WTC11 (cell line): Measurements from ENCODE around the gene TEX261. TPM values are rescaled to one million over a fixed set of nuclear protein-coding genes. Genes with fewer than 3 reads are reported as not detected.

Experiments
- ATAC-seq: fragments of 200-7000 bp; cut with Tn5 transposase; 2 replicates; pipeline ENCODE4 v1.10.0; 2021; ENCODE audit warnings: mild to moderate bottlenecking, moderate library complexity
- CTCF ChIA-PET: fragments of 300-600 bp; sonication (Branson Sonifier 250); formaldehyde crosslinking; loops from one replicate; lab custom pipeline; 2021; ENCODE audit warnings: antibody characterized with exemption; lab: Charles Lee
- POLR2A ChIA-PET: fragments of 350-600 bp; sonication (Branson Sonifier 250); formaldehyde crosslinking; loops from one replicate; lab custom pipeline; 2021; ENCODE audit warnings: antibody characterized with exemption; lab: Charles Lee
- DNase-seq: peaks from one replicate; pipeline ENCODE4 v3.0.0; 2021; ENCODE audit warnings: low spot score
- H3K27ac Mint-ChIP-seq: 2 replicates; pipeline ENCODE4 v1.8.0; 2021; ENCODE audit warnings: mixed read lengths
- H3K27me3 Mint-ChIP-seq: 2 replicates; pipeline ENCODE4 v1.8.0; 2021; ENCODE audit warnings: low read depth, mild to moderate bottlenecking, moderate library complexity, mixed read lengths
- H3K36me3 Mint-ChIP-seq: 2 replicates; pipeline ENCODE4 v1.8.0; 2021; ENCODE audit warnings: mixed read lengths
- H3K4me1 Mint-ChIP-seq: 2 replicates; pipeline ENCODE4 v1.8.0; 2022; ENCODE audit warnings: mixed read lengths
- H3K4me3 Mint-ChIP-seq: 2 replicates; pipeline ENCODE4 v1.8.0; 2021; ENCODE audit warnings: mild to moderate bottlenecking, moderate library complexity, mixed read lengths
- H3K9me3 Mint-ChIP-seq: 2 replicates; pipeline ENCODE4 v1.8.0; 2021; ENCODE audit warnings: mixed read lengths
- ARID4B ChIP-seq: sonication (generic); formaldehyde crosslinking; IDR thresholded peaks from 2 replicates; pipeline ENCODE4 v1.8.0; 2023; ENCODE audit warnings: missing genetic modification reagents, mild to moderate bottlenecking, borderline replicate concordance
- ATF1 ChIP-seq: sonication (generic); formaldehyde crosslinking; IDR thresholded peaks from 2 replicates; pipeline ENCODE4 v1.8.1; 2023; ENCODE audit warnings: mild to moderate bottlenecking, moderate library complexity, missing genetic modification reagents
- CREB1 ChIP-seq: sonication (generic); formaldehyde crosslinking; IDR thresholded peaks from 2 replicates; pipeline ENCODE4 v1.8.0; 2023; ENCODE audit warnings: mild to moderate bottlenecking, missing genetic modification reagents
- EMX1 ChIP-seq: fragments of 250-450 bp; sonication (Bioruptor Pico); IDR thresholded peaks from 2 replicates; pipeline ENCODE4 v1.8.0; 2021; ENCODE audit warnings: mild to moderate bottlenecking
- GTF2I ChIP-seq: fragments of 250-450 bp; sonication (Bioruptor Pico); conservative IDR thresholded peaks from 2 replicates; pipeline ENCODE4 v1.4.0; 2021; ENCODE audit warnings: mild to moderate bottlenecking
- HMGXB4 ChIP-seq: sonication (generic); formaldehyde crosslinking; IDR thresholded peaks from 2 replicates; pipeline ENCODE4 v1.8.1; 2023; ENCODE audit warnings: mild to moderate bottlenecking, moderate library complexity, missing genetic modification reagents
- NR2C2 ChIP-seq: sonication (generic); formaldehyde crosslinking; IDR thresholded peaks from 2 replicates; pipeline ENCODE4 v1.8.0; 2022; ENCODE audit warnings: mild to moderate bottlenecking, missing genetic modification reagents
- NR3C1 ChIP-seq: sonication (generic); formaldehyde crosslinking; conservative IDR thresholded peaks from 2 replicates; pipeline ENCODE4 v1.8.1; 2023; ENCODE audit warnings: low read depth, mild to moderate bottlenecking, missing genetic modification reagents
- PRRX2 ChIP-seq: fragments of 250-450 bp; sonication (Bioruptor Pico); IDR thresholded peaks from 2 replicates; pipeline ENCODE4 v1.8.0; 2021; ENCODE audit warnings: mild to moderate bottlenecking
- RORB ChIP-seq: fragments of 250-450 bp; sonication (Bioruptor Pico); IDR thresholded peaks from 2 replicates; pipeline ENCODE4 v1.9.0; 2021; ENCODE audit warnings: mild to moderate bottlenecking
- SMAD3 ChIP-seq: sonication (generic); formaldehyde crosslinking; IDR thresholded peaks from 2 replicates; pipeline ENCODE4 v1.8.0; 2022; ENCODE audit warnings: missing genetic modification reagents, mild to moderate bottlenecking, borderline replicate concordance
- SMAD4 ChIP-seq: sonication (generic); formaldehyde crosslinking; IDR thresholded peaks from 2 replicates; pipeline ENCODE4 v1.8.0; 2022; ENCODE audit warnings: mild to moderate bottlenecking, missing genetic modification reagents
- TCF7 ChIP-seq: sonication (generic); formaldehyde crosslinking; IDR thresholded peaks from 2 replicates; pipeline ENCODE4 v1.8.0; 2022; ENCODE audit warnings: mild to moderate bottlenecking, low read depth, missing genetic modification reagents, moderate library complexity
- ZNF219 ChIP-seq: sonication (generic); formaldehyde crosslinking; IDR thresholded peaks from 2 replicates; pipeline ENCODE4 v1.8.0; 2023; ENCODE audit warnings: missing genetic modification reagents, mild to moderate bottlenecking, borderline replicate concordance
- ZNF232 ChIP-seq: sonication (generic); formaldehyde crosslinking; IDR thresholded peaks from 2 replicates; pipeline ENCODE4 v1.8.0; 2022; ENCODE audit warnings: mild to moderate bottlenecking, missing genetic modification reagents
- ZSCAN18 ChIP-seq: fragments of 250-450 bp; sonication (Bioruptor Pico); IDR thresholded peaks from 2 replicates; pipeline ENCODE4 v2.1.2; 2022; ENCODE audit warnings: mild to moderate bottlenecking, moderate library complexity
- total RNA-seq: library from RNA; stranded (reverse); gene quantifications from 3 replicates; pipeline ENCODE4 v1.2.3, GENCODE V29; 2021
- TF ChIP-seq, protein P1 (sequence below): sonication (generic); formaldehyde crosslinking; IDR thresholded peaks from 2 replicates; pipeline ENCODE4 v1.8.1; 2022; ENCODE audit warnings: low read depth, mild to moderate bottlenecking, moderate library complexity, missing genetic modification reagents, borderline replicate concordance
- TF ChIP-seq, protein P2 (sequence below): fragments of 250-450 bp; sonication (Bioruptor Pico); IDR thresholded peaks from 2 replicates; pipeline ENCODE4 v1.9.0; 2021; ENCODE audit warnings: mild to moderate bottlenecking
- TF ChIP-seq, protein P3 (sequence below): sonication (generic); formaldehyde crosslinking; IDR thresholded peaks from 2 replicates; pipeline ENCODE4 v1.8.0; 2022; ENCODE audit warnings: mild to moderate bottlenecking, missing genetic modification reagents
- TF ChIP-seq, protein P4 (sequence below): fragments of 250-450 bp; sonication (Bioruptor Pico); conservative IDR thresholded peaks from 2 replicates; pipeline ENCODE4 v1.9.0; 2021; ENCODE audit warnings: mild to moderate bottlenecking

The TEX261 gene
- total RNA-seq, 1 experiment from 2014 or later: 18.3 TPM

- no peak for ATAC-seq
- H3K4me1 Mint-ChIP-seq: peaks cover 3% of the 10 kb centered on the region; the same call in 1 of the 2 replicates
- no peak for DNase-seq
- H3K9me3 Mint-ChIP-seq: no peaks in the 10 kb centered on the region
- H3K4me3 Mint-ChIP-seq: no peak overlapping the region
- ChIA-PET POLR2A (interaction anchor here (1.2 kb wide), 1 partner anchor 18 kb away, joined by 3 read pairs; no protein-coding TSS in a partner anchor), CTCF (interaction anchor here (1.4 to 8.5 kb wide), 8 partner anchors 9 to 150 kb away, joined by 5 to 159 read pairs (median 10); no protein-coding TSS in a partner anchor)
- no peaks in the 10 kb centered on the region for H3K36me3 Mint-ChIP-seq
- no peak for TF ChIP-seq ATF1
- H3K27me3 Mint-ChIP-seq: peaks cover 54% of the 10 kb centered on the region
- no peak overlapping the region for H3K27ac Mint-ChIP-seq
These were observed 35.4 kb downstream of the TEX261 start for GRCh38 chr2:70959271-70959761.

DNA sequence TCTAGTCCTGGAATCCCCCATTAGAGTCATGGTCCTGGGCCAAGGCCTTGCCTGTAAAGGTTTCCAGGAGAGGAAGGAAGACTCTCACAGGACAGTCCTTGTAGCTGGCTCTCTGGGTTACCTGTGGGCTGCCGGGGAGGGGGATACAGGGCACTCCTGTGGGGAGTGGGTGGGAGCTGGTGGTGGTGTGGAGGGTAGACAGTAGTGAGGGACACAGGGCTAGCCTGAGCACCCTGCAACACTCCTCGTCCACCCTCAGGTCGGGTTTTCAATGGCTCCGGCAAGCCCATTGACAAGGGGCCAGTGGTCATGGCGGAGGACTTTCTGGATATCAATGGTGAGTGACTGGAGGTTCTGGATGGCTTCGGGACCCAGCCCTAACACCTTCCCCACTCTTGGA is 35.9 kb downstream of the TEX261 start:
- no peak overlapping the region for H3K4me3 Mint-ChIP-seq
- ChIA-PET CTCF (interaction anchor here (0.6 to 1.8 kb wide), 2 partner anchors 10 to 90 kb away, joined by 3 to 6 read pairs; no protein-coding TSS in a partner anchor), POLR2A (no interaction called here)
- no peak for TF ChIP-seq NR2C2 (CRISPR knock-in tag)
- no peak for TF ChIP-seq EMX1 (CRISPR knock-in tag)
- TF ChIP-seq ZNF219 (CRISPR knock-in tag): no peak
- no peak for TF ChIP-seq RORB (CRISPR knock-in tag)
- TF ChIP-seq ARID4B (CRISPR knock-in tag): no peak
- TF ChIP-seq NR3C1 (CRISPR knock-in tag): no peak
- TF ChIP-seq ZSCAN18 (CRISPR knock-in tag): no peak
- TF ChIP-seq GTF2I (CRISPR knock-in tag): no peak
- TF ChIP-seq HMGXB4 (CRISPR knock-in tag): no peak
- no peak for TF ChIP-seq PRRX2 (CRISPR knock-in tag)
- DNase-seq: no peak
- H3K27me3 Mint-ChIP-seq: peaks cover 54% of the 10 kb centered on the region
- ATAC-seq: no peak
- no peaks in the 10 kb centered on the region for H3K9me3 Mint-ChIP-seq
- no peaks in the 10 kb centered on the region for H3K36me3 Mint-ChIP-seq
- H3K27ac Mint-ChIP-seq: no peak overlapping the region
- peaks cover 3% of the 10 kb centered on the region; the same call in 1 of the 2 replicates for H3K4me1 Mint-ChIP-seq

DNA sequence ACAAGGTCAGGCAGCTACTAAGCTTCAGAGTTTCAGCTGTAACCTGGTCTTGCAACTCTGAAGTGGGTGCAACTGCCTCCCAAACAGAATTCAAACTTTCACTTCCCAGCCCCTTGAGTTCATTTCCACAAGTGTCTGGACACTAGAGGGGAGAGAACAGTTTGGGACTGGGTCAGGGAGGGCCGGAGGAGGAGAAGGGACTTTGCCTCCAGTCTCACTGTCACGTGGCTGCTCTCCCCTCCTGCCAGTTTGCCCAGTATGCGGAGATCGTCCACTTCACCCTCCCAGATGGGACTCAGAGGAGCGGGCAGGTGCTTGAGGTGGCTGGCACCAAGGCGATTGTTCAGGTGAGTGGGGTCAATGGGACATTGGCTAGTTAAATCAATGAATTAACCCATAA is 36.9 kb downstream of the TEX261 start:
- POLR2A ChIA-PET: no interaction called here
- H3K4me1 Mint-ChIP-seq: peaks cover 3% of the 10 kb centered on the region; the same call in 1 of the 2 replicates
- ATAC-seq: no peak
- CTCF ChIA-PET: interaction anchor here (1.8 kb wide), 1 partner anchor 9 kb away, joined by 6 read pairs; no protein-coding TSS in a partner anchor
- DNase-seq: no peak
- H3K9me3 Mint-ChIP-seq: no peaks in the 10 kb centered on the region
- no peak overlapping the region for H3K27ac Mint-ChIP-seq
- peaks cover 49% of the 10 kb centered on the region for H3K27me3 Mint-ChIP-seq
- no peak overlapping the region for H3K4me3 Mint-ChIP-seq
- TF ChIP-seq, protein P1, sequence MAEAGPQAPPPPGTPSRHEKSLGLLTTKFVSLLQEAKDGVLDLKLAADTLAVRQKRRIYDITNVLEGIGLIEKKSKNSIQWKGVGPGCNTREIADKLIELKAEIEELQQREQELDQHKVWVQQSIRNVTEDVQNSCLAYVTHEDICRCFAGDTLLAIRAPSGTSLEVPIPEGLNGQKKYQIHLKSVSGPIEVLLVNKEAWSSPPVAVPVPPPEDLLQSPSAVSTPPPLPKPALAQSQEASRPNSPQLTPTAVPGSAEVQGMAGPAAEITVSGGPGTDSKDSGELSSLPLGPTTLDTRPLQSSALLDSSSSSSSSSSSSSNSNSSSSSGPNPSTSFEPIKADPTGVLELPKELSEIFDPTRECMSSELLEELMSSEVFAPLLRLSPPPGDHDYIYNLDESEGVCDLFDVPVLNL (CRISPR knock-in tag): no peak
- TF ChIP-seq, protein P2, sequence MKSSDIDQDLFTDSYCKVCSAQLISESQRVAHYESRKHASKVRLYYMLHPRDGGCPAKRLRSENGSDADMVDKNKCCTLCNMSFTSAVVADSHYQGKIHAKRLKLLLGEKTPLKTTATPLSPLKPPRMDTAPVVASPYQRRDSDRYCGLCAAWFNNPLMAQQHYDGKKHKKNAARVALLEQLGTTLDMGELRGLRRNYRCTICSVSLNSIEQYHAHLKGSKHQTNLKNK: no peak
- TF ChIP-seq TCF7: no peak
- TF ChIP-seq SMAD4: no peak
- TF ChIP-seq SMAD3: no peak
- no peak for TF ChIP-seq CREB1 (CRISPR knock-in tag)
- no peak for TF ChIP-seq EMX1 (CRISPR knock-in tag)
- TF ChIP-seq, protein P3, sequence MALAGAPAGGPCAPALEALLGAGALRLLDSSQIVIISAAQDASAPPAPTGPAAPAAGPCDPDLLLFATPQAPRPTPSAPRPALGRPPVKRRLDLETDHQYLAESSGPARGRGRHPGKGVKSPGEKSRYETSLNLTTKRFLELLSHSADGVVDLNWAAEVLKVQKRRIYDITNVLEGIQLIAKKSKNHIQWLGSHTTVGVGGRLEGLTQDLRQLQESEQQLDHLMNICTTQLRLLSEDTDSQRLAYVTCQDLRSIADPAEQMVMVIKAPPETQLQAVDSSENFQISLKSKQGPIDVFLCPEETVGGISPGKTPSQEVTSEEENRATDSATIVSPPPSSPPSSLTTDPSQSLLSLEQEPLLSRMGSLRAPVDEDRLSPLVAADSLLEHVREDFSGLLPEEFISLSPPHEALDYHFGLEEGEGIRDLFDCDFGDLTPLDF: no peak
- TF ChIP-seq, protein P4, sequence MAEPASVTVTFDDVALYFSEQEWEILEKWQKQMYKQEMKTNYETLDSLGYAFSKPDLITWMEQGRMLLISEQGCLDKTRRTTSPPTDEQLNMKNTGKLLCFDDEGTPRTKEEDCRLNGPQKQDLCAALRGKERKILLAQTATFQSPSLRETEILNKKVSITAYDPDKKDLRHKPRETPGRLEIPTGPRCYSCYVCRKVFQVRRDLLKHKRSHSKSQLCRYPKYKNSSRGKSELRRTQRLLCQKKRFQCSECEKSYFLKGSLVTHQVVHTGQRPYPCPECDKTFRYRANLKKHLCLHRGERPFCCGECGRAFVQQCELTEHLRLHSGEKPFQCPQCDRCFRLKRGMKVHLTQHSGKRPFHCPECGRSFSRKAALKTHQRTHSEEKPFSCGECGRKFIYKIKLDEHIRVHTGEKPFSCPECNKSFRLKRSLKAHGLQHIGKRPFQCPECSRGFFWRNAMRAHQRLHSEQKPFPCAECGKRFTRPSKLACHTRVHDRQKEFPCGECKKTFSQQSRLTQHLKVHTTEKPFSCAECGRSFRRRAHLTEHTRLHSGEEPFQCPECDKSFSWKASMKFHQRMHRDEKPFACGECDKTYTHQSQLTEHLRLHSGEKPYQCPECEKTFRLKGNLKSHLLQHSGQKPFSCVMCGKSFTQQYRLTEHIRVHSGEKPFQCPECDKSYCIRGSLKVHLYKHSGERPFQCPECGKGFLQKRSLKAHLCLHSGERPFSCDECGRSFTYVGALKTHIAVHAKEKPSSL (CRISPR knock-in tag): no peak
- no peak for TF ChIP-seq ZNF232
- no peaks in the 10 kb centered on the region for H3K36me3 Mint-ChIP-seq
